22Rv1 (cell line): Measurements from ENCODE around the gene KCNQ1.

Experiments
- CTCF ChIP-seq: fragments of 450-650 bp; IDR thresholded peaks from 2 replicates; pipeline ENCODE4 v1.5.1; 2017; ENCODE audit warnings: mild to moderate bottlenecking
- ZFX ChIP-seq: fragments of 450-650 bp; IDR thresholded peaks from 2 replicates; pipeline ENCODE4 v1.6.1; 2017; ENCODE audit warnings: antibody characterized with exemption, borderline replicate concordance

GRCh38 chr11:2519517-2519861 lies 74.7 kb downstream of the KCNQ1 start:
- TF ChIP-seq CTCF, result no peak
- no peak for TF ChIP-seq ZFX
